Vagina (tissue), 2 donors: Measurements from ENCODE around the gene HBG2. TPM values are rescaled to one million over a fixed set of nuclear protein-coding genes. Genes with fewer than 3 reads are reported as not detected.

Experiments
- DNase-seq, 2 donors: peaks; one replicate each; pipeline ENCODE4 v3.0.0-alpha.2; 2017; ENCODE audit errors: extremely low spot score in 2 of 2
- H3K27ac ChIP-seq: fragments of 200-600 bp; sonication (generic); one replicate; pipeline ENCODE4 v1.5.1; 2019
- H3K27me3 ChIP-seq: fragments of 200-600 bp; sonication (generic); one replicate; pipeline ENCODE4 v1.5.1; 2019
- H3K36me3 ChIP-seq, 2 donors: fragments of 200-600 bp; sonication (generic); one replicate each; pipeline ENCODE4 v1.5.1; 2017 to 2019
- H3K4me1 ChIP-seq: fragments of 200-600 bp; sonication (generic); one replicate; pipeline ENCODE4 v1.5.1; 2019
- H3K4me3 ChIP-seq, 2 donors: fragments of 200-600 bp; sonication (generic); 1 replicate in 1 of 2; 2 replicates in 1 of 2; pipeline ENCODE4 v1.5.1; 2016 to 2019
- H3K9me3 ChIP-seq: fragments of 200-600 bp; sonication (generic); one replicate; pipeline ENCODE4 v1.5.1; 2019
- CTCF ChIP-seq, 3 experiments: fragments of 450-650 bp in 2 of 3; fragments of 200-600 bp in 1 of 3; sonication (generic) in 1 of 3; IDR thresholded peaks; one replicate each; pipeline ENCODE4 v1.5.1; 2017 to 2019; ENCODE audit warnings: antibody characterized with exemption in 3 of 3, mild to moderate bottlenecking in 2 of 3, moderate library complexity in 2 of 3
- POLR2A ChIP-seq, 2 donors: fragments of 450-650 bp; IDR thresholded peaks; one replicate each; pipeline ENCODE4 v1.6.1; 2017; ENCODE audit warnings: antibody characterized with exemption in 2 of 2, mild to moderate bottlenecking in 2 of 2, moderate library complexity in 2 of 2
- POLR2AphosphoS5 ChIP-seq, 2 donors: sonication (generic); formaldehyde crosslinking; IDR thresholded peaks; one replicate each; pipeline ENCODE4 v1.9.0; 2017; ENCODE audit warnings: antibody characterized with exemption in 2 of 2, mild to moderate bottlenecking in 2 of 2, low read depth in 1 of 2; ENCODE audit not compliant: insufficient read depth in 1 of 2
- intact Hi-C: fragments of 100-400 bp; cut with DNase I; formaldehyde crosslinking; loops from one replicate; pipeline ENCODE4 v1.15.1; 2023
- total RNA-seq: library from RNA; depleted of rRNA; stranded (reverse); fragments of >200 nt; gene quantifications from one replicate; pipeline ENCODE4 v1.2.3, GENCODE V29; 2016

HBG2 gene
- total RNA-seq, 1 donor from 2014 or later = not detected

- TF ChIP-seq POLR2A (IDR thresholded peaks at IDR 0.05) = no peak
- no peak for TF ChIP-seq POLR2AphosphoS5 (IDR thresholded peaks at IDR 0.05; ENCODE audit: insufficient read depth in 1 of 2, low read depth in 1 of 2)
- no peak for TF ChIP-seq CTCF (IDR thresholded peaks at IDR 0.05)
- intact Hi-C loops = no loop called here
- H3K27me3 ChIP-seq = no peaks in the 10 kb centered on the region
These were observed 21.3 kb downstream of the HBG2 start for GRCh38 chr11:5233307-5233706.

GRCh38 chr11:5232821-5233220 is 21.8 kb downstream of the HBG2 start:
- Histone ChIP-seq H3K27ac (no peak overlapping the region), H3K36me3 (no peaks in the 10 kb centered on the region), H3K4me3 (no peak overlapping the region), H3K27me3 (no peaks in the 10 kb centered on the region), H3K4me1 (no peaks in the 10 kb centered on the region), H3K9me3 (no peaks in the 10 kb centered on the region)
- intact Hi-C loops = no loop called here
- no peak for TF ChIP-seq POLR2AphosphoS5 (IDR thresholded peaks at IDR 0.05; ENCODE audit: insufficient read depth in 1 of 2, low read depth in 1 of 2)
- no peak for TF ChIP-seq POLR2A (IDR thresholded peaks at IDR 0.05)
- TF ChIP-seq CTCF (IDR thresholded peaks at IDR 0.05) = no peak
- no peak for DNase-seq

More at GRCh38 chr11:5233307-5233706, 21.3 kb downstream of the HBG2 start:
- H3K27ac ChIP-seq = no peak overlapping the region
- no peak for DNase-seq
- H3K36me3 ChIP-seq = no peaks in the 10 kb centered on the region
- no peaks in the 10 kb centered on the region for H3K4me1 ChIP-seq
- no peaks in the 10 kb centered on the region for H3K9me3 ChIP-seq
- H3K4me3 ChIP-seq = no peak overlapping the region

- no peaks in the 10 kb centered on the region for H3K9me3 ChIP-seq
- no peak for TF ChIP-seq POLR2AphosphoS5 (IDR thresholded peaks at IDR 0.05; ENCODE audit: insufficient read depth in 1 of 2, low read depth in 1 of 2)
- TF ChIP-seq POLR2A (IDR thresholded peaks at IDR 0.05) = no peak
- TF ChIP-seq CTCF (IDR thresholded peaks at IDR 0.05) = no peak
- H3K36me3 ChIP-seq = no peaks in the 10 kb centered on the region
- no peak overlapping the region for H3K27ac ChIP-seq
- DNase-seq = no peak
- no peaks in the 10 kb centered on the region for H3K4me1 ChIP-seq
- intact Hi-C loops = no loop called here
- H3K4me3 ChIP-seq = no peak overlapping the region
- H3K27me3 ChIP-seq = no peaks in the 10 kb centered on the region
These were observed 22.4 kb downstream of the HBG2 start for GRCh38 chr11:5232176-5232575.

DNA sequence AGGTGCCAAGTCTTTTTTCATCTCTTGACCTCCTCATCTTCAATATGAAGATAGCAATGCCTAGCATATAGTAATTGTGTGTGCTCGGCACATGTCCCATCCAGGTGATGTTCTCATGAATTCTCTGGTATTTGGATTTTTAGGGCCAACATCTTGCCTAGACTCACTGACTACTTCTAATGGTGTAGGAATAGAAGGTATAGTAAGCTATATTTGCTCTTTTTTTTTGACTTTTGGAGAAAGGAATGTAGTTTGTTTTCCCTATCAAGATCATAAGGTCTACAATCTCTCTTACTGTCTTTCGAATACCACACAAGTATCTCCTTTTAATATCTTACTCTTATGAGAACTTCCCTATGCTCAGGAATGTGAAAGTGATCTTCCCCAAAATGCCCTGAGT is 23.5 kb downstream of the HBG2 start:
- no peak overlapping the region for H3K4me3 ChIP-seq
- intact Hi-C loops = no loop called here
- DNase-seq = no peak
- H3K27ac ChIP-seq = no peak overlapping the region
- H3K36me3 ChIP-seq = no peaks in the 10 kb centered on the region
- no peaks in the 10 kb centered on the region for H3K4me1 ChIP-seq
- TF ChIP-seq POLR2A (IDR thresholded peaks at IDR 0.05) = no peak
- no peak for TF ChIP-seq CTCF (IDR thresholded peaks at IDR 0.05)
- no peaks in the 10 kb centered on the region for H3K27me3 ChIP-seq
- H3K9me3 ChIP-seq = no peaks in the 10 kb centered on the region

DNA sequence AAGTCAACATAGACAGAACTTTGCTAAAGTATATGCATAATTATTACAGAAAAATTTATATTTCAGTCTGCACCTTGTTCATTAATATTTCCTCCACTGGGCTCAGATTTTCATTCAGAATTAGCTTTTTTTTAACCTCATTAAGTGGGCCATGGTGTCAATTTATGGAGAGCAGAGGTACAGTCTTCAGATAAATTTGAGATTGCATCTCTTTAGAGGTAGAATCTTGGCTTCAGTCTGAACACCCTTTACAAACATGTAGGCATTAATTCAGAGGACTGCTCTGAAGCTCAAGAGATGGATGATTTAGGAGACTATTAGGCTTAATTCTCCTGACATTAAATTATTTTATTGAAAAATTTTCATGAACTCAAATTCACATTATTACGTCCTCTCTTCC is 24.3 kb downstream of the HBG2 start:
- Histone ChIP-seq H3K9me3 (no peaks in the 10 kb centered on the region), H3K36me3 (no peaks in the 10 kb centered on the region), H3K27me3 (no peaks in the 10 kb centered on the region), H3K27ac (no peak overlapping the region), H3K4me1 (no peaks in the 10 kb centered on the region), H3K4me3 (no peak overlapping the region)
- TF ChIP-seq CTCF (IDR thresholded peaks at IDR 0.05) (no peak), POLR2A (IDR thresholded peaks at IDR 0.05) (no peak), POLR2AphosphoS5 (IDR thresholded peaks at IDR 0.05; ENCODE audit: insufficient read depth in 1 of 2, low read depth in 1 of 2) (no peak)
- intact Hi-C loops = no loop called here
- DNase-seq = no peak
